Measurements from ENCODE around the gene PPP1R7. TPM values are rescaled to one million over a fixed set of nuclear protein-coding genes. Genes with fewer than 3 reads are reported as not detected.
A peak's percentile ranks its signal among the peaks of the same experiment; 100 is the strongest.

Gene PPP1R7
- total and polyA plus RNA-seq, 4 donors: 18.0 to 45.8 (median 29.0) TPM

- Histone ChIP-seq H3K27ac (ENCODE audit: low read depth in 1 of 2, low read length in 2 of 2) (no peak overlapping the region), H3K9ac (ENCODE audit: low read depth in 1 of 2, low read length in 2 of 2) (no peak overlapping the region), H3K36me3 (ENCODE audit: control insufficient read depth in 4 of 4, insufficient read depth in 3 of 4, low read depth in 1 of 4, low read length in 3 of 4) (no peaks in the 10 kb centered on the region), H3K4me3 (ENCODE audit: low read depth in 1 of 3, low read length in 3 of 3) (no peak overlapping the region), H3K9me3 (ENCODE audit: control insufficient read depth in 4 of 4, low read length in 3 of 4) (no peaks in the 10 kb centered on the region), H3K27me3 (ENCODE audit: control insufficient read depth in 4 of 4, insufficient read depth in 4 of 4, low read length in 3 of 4) (no peaks in the 10 kb centered on the region), H3K4me1 (ENCODE audit: control insufficient read depth in 4 of 4, insufficient read depth in 4 of 4, low read length in 3 of 4) (peaks cover 0 to 4% (median 2%) of the 10 kb centered on the region in 4 donors)
- DNase-seq (ENCODE audit: low spot score): no peak
- WGBS: 91% methylated on average over 5 of the region's 5 CpGs
- no peak for TF ChIP-seq EGR1 (IDR thresholded peaks at IDR 0.05; ENCODE audit: low read depth in 2 of 2)
- no peak for TF ChIP-seq TAF1 (conservative IDR thresholded peaks at IDR 0.05)
- TF ChIP-seq, protein P1, sequence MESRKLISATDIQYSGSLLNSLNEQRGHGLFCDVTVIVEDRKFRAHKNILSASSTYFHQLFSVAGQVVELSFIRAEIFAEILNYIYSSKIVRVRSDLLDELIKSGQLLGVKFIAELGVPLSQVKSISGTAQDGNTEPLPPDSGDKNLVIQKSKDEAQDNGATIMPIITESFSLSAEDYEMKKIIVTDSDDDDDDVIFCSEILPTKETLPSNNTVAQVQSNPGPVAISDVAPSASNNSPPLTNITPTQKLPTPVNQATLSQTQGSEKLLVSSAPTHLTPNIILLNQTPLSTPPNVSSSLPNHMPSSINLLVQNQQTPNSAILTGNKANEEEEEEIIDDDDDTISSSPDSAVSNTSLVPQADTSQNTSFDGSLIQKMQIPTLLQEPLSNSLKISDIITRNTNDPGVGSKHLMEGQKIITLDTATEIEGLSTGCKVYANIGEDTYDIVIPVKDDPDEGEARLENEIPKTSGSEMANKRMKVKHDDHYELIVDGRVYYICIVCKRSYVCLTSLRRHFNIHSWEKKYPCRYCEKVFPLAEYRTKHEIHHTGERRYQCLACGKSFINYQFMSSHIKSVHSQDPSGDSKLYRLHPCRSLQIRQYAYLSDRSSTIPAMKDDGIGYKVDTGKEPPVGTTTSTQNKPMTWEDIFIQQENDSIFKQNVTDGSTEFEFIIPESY (IDR thresholded peaks at IDR 0.05): no peak
- no peak for TF ChIP-seq HNF4A (conservative IDR thresholded peaks at IDR 0.05)
- TF ChIP-seq GABPA (IDR thresholded peaks at IDR 0.05 in 1 of 2, conservative IDR thresholded peaks at IDR 0.05 in 1 of 2): no peak
- no peak for TF ChIP-seq FOXA2 (IDR thresholded peaks at IDR 0.05)
Measured at GRCh38 chr2:241121008-241121407, 29.3 kb upstream of the PPP1R7 start.

GRCh38 chr2:241122376-241123002 lies 27.8 kb upstream of the PPP1R7 start:
- H3K27ac ChIP-seq (ENCODE audit: low read depth in 1 of 2, low read length in 2 of 2): no peak overlapping the region
- no peak overlapping the region for H3K4me3 ChIP-seq (ENCODE audit: low read depth in 1 of 3, low read length in 3 of 3)
- H3K36me3 ChIP-seq (ENCODE audit: control insufficient read depth in 4 of 4, insufficient read depth in 3 of 4, low read depth in 1 of 4, low read length in 3 of 4): no peaks in the 10 kb centered on the region
- H3K9ac ChIP-seq (ENCODE audit: low read depth in 1 of 2, low read length in 2 of 2): no peak overlapping the region
- TF ChIP-seq TAF1 (conservative IDR thresholded peaks at IDR 0.05): no peak
- no peak for TF ChIP-seq FOXA2 (IDR thresholded peaks at IDR 0.05)
- TF ChIP-seq YY1 (IDR thresholded peaks at IDR 0.05): no peak
- no peaks in the 10 kb centered on the region for H3K27me3 ChIP-seq (ENCODE audit: control insufficient read depth in 4 of 4, insufficient read depth in 4 of 4, low read length in 3 of 4)
- peaks cover 0 to 4% (median 2%) of the 10 kb centered on the region in 4 donors for H3K4me1 ChIP-seq (ENCODE audit: control insufficient read depth in 4 of 4, insufficient read depth in 4 of 4, low read length in 3 of 4)
- no peak for DNase-seq (ENCODE audit: low spot score)
- no peaks in the 10 kb centered on the region for H3K9me3 ChIP-seq (ENCODE audit: control insufficient read depth in 4 of 4, low read length in 3 of 4)
- WGBS: 98% methylated on average over 19 of the region's 19 CpGs

DNA sequence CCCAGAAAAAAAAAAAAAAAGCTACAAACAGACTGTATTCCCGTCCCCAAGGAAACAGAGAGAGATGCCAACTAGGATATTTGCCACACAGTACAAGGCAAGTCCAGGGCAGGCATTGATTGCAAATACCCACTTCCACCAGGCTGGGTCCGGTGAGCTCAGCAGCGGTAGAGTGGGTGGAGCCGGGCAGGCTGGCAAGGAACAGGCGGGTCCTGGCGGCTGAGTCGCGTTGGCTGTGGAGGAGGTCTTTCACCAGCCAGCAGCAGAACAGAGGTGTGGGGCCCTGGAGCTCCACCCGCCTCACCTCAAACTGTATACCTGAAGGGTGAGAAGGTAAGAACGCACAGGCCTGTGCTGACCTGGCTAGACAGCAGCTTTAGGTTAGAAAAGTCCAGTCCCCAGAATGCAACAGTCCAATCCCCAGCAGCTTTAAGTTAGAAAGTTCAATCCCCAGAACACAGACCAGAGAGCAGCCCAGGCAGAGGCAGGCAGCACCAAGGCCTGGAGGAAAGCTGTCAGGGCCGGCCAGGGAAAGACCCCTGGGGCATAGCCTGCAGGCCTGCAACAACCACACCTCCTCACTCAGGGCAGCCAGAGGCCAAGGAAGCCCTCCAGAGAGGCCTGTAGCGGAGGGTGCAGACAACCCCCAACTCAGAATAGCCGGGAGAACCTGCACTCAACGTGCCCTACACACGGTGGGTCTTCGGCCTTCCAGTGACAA lies 26.3 kb upstream of the PPP1R7 start:
- H3K4me1 ChIP-seq (ENCODE audit: control insufficient read depth in 4 of 4, insufficient read depth in 4 of 4, low read length in 3 of 4): peaks cover 0 to 4% (median 2%) of the 10 kb centered on the region in 4 donors
- H3K4me3 ChIP-seq (ENCODE audit: low read depth in 1 of 3, low read length in 3 of 3): no peak overlapping the region
- H3K36me3 ChIP-seq (ENCODE audit: control insufficient read depth in 4 of 4, insufficient read depth in 3 of 4, low read depth in 1 of 4, low read length in 3 of 4): no peaks in the 10 kb centered on the region
- peak overlapping the region in 1 of 2 donors; percentile 24 for H3K27ac ChIP-seq (ENCODE audit: low read depth in 1 of 2, low read length in 2 of 2)
- no peak overlapping the region for H3K9ac ChIP-seq (ENCODE audit: low read depth in 1 of 2, low read length in 2 of 2)
- 53% methylated on average over 16 of the region's 16 CpGs for WGBS
- TF ChIP-seq RXRA (IDR thresholded peaks at IDR 0.05): peak; percentile 50 to 70
- peak; percentile 70 for TF ChIP-seq SP1 (IDR thresholded peaks at IDR 0.05)
- peak in 1 of 2 donors; percentile 31 for TF ChIP-seq JUND (IDR thresholded peaks at IDR 0.05)
- TF ChIP-seq TAF1 (conservative IDR thresholded peaks at IDR 0.05): no peak
- no peak for TF ChIP-seq FOXA1 (IDR thresholded peaks at IDR 0.05)
- TF ChIP-seq HNF4A (conservative IDR thresholded peaks at IDR 0.05): peak; percentile 77 to 80
- TF ChIP-seq, protein P2, sequence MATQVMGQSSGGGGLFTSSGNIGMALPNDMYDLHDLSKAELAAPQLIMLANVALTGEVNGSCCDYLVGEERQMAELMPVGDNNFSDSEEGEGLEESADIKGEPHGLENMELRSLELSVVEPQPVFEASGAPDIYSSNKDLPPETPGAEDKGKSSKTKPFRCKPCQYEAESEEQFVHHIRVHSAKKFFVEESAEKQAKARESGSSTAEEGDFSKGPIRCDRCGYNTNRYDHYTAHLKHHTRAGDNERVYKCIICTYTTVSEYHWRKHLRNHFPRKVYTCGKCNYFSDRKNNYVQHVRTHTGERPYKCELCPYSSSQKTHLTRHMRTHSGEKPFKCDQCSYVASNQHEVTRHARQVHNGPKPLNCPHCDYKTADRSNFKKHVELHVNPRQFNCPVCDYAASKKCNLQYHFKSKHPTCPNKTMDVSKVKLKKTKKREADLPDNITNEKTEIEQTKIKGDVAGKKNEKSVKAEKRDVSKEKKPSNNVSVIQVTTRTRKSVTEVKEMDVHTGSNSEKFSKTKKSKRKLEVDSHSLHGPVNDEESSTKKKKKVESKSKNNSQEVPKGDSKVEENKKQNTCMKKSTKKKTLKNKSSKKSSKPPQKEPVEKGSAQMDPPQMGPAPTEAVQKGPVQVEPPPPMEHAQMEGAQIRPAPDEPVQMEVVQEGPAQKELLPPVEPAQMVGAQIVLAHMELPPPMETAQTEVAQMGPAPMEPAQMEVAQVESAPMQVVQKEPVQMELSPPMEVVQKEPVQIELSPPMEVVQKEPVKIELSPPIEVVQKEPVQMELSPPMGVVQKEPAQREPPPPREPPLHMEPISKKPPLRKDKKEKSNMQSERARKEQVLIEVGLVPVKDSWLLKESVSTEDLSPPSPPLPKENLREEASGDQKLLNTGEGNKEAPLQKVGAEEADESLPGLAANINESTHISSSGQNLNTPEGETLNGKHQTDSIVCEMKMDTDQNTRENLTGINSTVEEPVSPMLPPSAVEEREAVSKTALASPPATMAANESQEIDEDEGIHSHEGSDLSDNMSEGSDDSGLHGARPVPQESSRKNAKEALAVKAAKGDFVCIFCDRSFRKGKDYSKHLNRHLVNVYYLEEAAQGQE (IDR thresholded peaks at IDR 0.05): peak; percentile 34
- TF ChIP-seq RAD21 (IDR thresholded peaks at IDR 0.05): peak; percentile 32 to 61
- no peak for TF ChIP-seq NR2F2 (IDR thresholded peaks at IDR 0.05)
- TF ChIP-seq, protein P3, sequence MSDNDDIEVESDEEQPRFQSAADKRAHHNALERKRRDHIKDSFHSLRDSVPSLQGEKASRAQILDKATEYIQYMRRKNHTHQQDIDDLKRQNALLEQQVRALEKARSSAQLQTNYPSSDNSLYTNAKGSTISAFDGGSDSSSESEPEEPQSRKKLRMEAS (IDR thresholded peaks at IDR 0.05): no peak
- peak in 1 of 2 donors; percentile 70 for TF ChIP-seq GABPA (IDR thresholded peaks at IDR 0.05 in 1 of 2, conservative IDR thresholded peaks at IDR 0.05 in 1 of 2)
- H3K27me3 ChIP-seq (ENCODE audit: control insufficient read depth in 4 of 4, insufficient read depth in 4 of 4, low read length in 3 of 4): no peaks in the 10 kb centered on the region
- H3K9me3 ChIP-seq (ENCODE audit: control insufficient read depth in 4 of 4, low read length in 3 of 4): no peaks in the 10 kb centered on the region
- DNase-seq (ENCODE audit: low spot score): no peak

Data from liver (tissue), 9 donors.